GM12878 (cell line): Measurements from ENCODE around the gene RBM43. TPM values are rescaled to one million over a fixed set of nuclear protein-coding genes. Genes with fewer than 3 reads are reported as not detected.

Experiments
- ATAC-seq: fragments of 200-7000 bp; cut with Tn5 transposase; 3 replicates; pipeline ENCODE4 v1.9.1; 2020; ENCODE audit warnings: mild to moderate bottlenecking, moderate library complexity
- BruUV-seq: library from RNA; stranded (reverse); fragments of 400-500 nt; replicated peaks from 2 replicates; lab custom pipeline; 2021; lab: Mats Ljungman, UMichigan
- CTCF ChIA-PET: fragments of 300-600 bp; sonication (Branson Sonifier 250); formaldehyde crosslinking; extraction: SDS; loops from one replicate; lab custom pipeline; 2021; ENCODE audit warnings: inconsistent platforms; lab: Yijun Ruan, JAX
- POLR2A ChIA-PET: fragments of 350-600 bp; formaldehyde crosslinking; extraction: SDS; loops from one replicate; lab custom pipeline; 2021; ENCODE audit warnings: inconsistent platforms; lab: Charles Lee
- RAD21 ChIA-PET: fragments of 300-600 bp; sonication (Branson Sonifier 250); formaldehyde crosslinking; loops from one replicate; lab custom pipeline; 2023; ENCODE audit warnings: antibody characterized with exemption; ENCODE audit not compliant: unreplicated experiment; lab: Charles Lee
- SMC1A ChIA-PET: fragments of 300-600 bp; sonication (Branson Sonifier 250); formaldehyde crosslinking; loops from one replicate; lab custom pipeline; 2023; ENCODE audit not compliant: unreplicated experiment, uncharacterized antibody; lab: Charles Lee
- DNase-seq: peaks from one replicate; pipeline ENCODE4 v3.0.0-alpha.2; 2011; ENCODE audit warnings: low read depth, low spot score
- FAIRE-seq: peaks from 3 replicates; lab custom pipeline; 2011; peaks lifted over from hg19 to GRCh38; lab: Jason Lieb, UNC
- H2AFZ ChIP-seq: 2 replicates; pipeline ENCODE4 v1.6.0; 2011; ENCODE audit warnings: low read depth, low read length, control low read depth; ENCODE audit not compliant: control insufficient read depth
- H3K27ac ChIP-seq: 2 replicates; pipeline ENCODE4 v1.5.1; 2011; ENCODE audit warnings: control low read depth; ENCODE audit not compliant: control insufficient read depth, insufficient read depth
- H3K27me3 ChIP-seq, 2 experiments: replicated peaks in 1 of 2; 2 replicates each; pipeline versions ENCODE4 v1.6.0 to v1.6.1; 2011; ENCODE audit warnings: low read length in 1 of 2; ENCODE audit not compliant: control insufficient read depth in 2 of 2, insufficient read depth in 2 of 2
- H3K36me3 ChIP-seq, 2 experiments: 2 replicates each; pipeline ENCODE4 v1.5.1; 2011; ENCODE audit warnings: low read length in 1 of 2; ENCODE audit not compliant: control insufficient read depth in 2 of 2, insufficient read depth in 2 of 2
- H3K4me1 ChIP-seq: 2 replicates; pipeline ENCODE4 v1.6.1; 2011; ENCODE audit warnings: mild to moderate bottlenecking, low read length, moderate library complexity, mixed read lengths; ENCODE audit not compliant: control insufficient read depth, insufficient read depth
- H3K4me2 ChIP-seq: 2 replicates; pipeline ENCODE4 v1.6.0; 2011; ENCODE audit warnings: control low read depth; ENCODE audit not compliant: control insufficient read depth, insufficient read depth
- H3K4me3 ChIP-seq: fragments of 200-600 bp; sonication (generic); 2 replicates; pipeline ENCODE4 v1.5.1; 2016
- H3K79me2 ChIP-seq: 2 replicates; pipeline ENCODE4 v1.6.0; 2011; ENCODE audit warnings: low read length; ENCODE audit not compliant: control insufficient read depth, insufficient read depth
- H3K9ac ChIP-seq: 2 replicates; pipeline ENCODE4 v1.8.0; 2011; ENCODE audit warnings: low read length, control low read depth, mixed read lengths; ENCODE audit not compliant: control insufficient read depth, insufficient read depth
- H3K9me3 ChIP-seq: replicated peaks from 3 replicates; pipeline ENCODE4 v1.5.1; 2011; ENCODE audit warnings: mild to moderate bottlenecking, low read length; ENCODE audit not compliant: control insufficient read depth, insufficient read depth
- H4K20me1 ChIP-seq: 2 replicates; pipeline ENCODE4 v1.6.0; 2011; ENCODE audit not compliant: control insufficient read depth, insufficient read depth
- CBX3 ChIP-seq: fragments of 200-600 bp; sonication (generic); IDR thresholded peaks from 2 replicates; pipeline ENCODE4 v1.6.1; 2016; ENCODE audit warnings: low read depth, borderline replicate concordance
- EP300 ChIP-seq, 2 experiments: fragments of 150-350 bp in 1 of 2; IDR thresholded peaks; 2 replicates each; pipeline ENCODE4 v1.6.1; 2011 to 2012; ENCODE audit warnings: low read depth in 2 of 2, low read length in 2 of 2, borderline replicate concordance in 1 of 2, improper control_type of control experiment in 1 of 2, inconsistent platforms in 1 of 2; ENCODE audit not compliant: control insufficient read depth in 1 of 2
- ETV6 ChIP-seq, 2 experiments: fragments of 450-650 bp in 1 of 2; IDR thresholded peaks in 1 of 2; conservative IDR thresholded peaks in 1 of 2; 2 replicates each; pipeline ENCODE4 v1.6.1; 2014; ENCODE audit warnings: antibody characterized with exemption in 1 of 2, borderline replicate concordance in 1 of 2, low read depth in 1 of 2, mild to moderate bottlenecking in 1 of 2, moderate library complexity in 1 of 2
- IKZF1 ChIP-seq: fragments of 450-650 bp; conservative IDR thresholded peaks from 2 replicates; pipeline ENCODE4 v1.6.1; 2017; ENCODE audit warnings: antibody characterized with exemption, mild to moderate bottlenecking
- JUNB ChIP-seq: IDR thresholded peaks from 2 replicates; pipeline ENCODE4 v1.6.1; 2016; ENCODE audit warnings: antibody characterized with exemption, mild to moderate bottlenecking
- KLF5 ChIP-seq: fragments of 450-650 bp; IDR thresholded peaks from 2 replicates; pipeline ENCODE4 v1.6.1; 2014; ENCODE audit warnings: mild to moderate bottlenecking; ENCODE audit not compliant: partially characterized antibody
- MLLT1 ChIP-seq: fragments of 450-650 bp; IDR thresholded peaks from 2 replicates; pipeline ENCODE4 v1.6.1; 2016; ENCODE audit warnings: mild to moderate bottlenecking
- MTA2 ChIP-seq: fragments of 450-650 bp; IDR thresholded peaks from 2 replicates; pipeline ENCODE4 v1.6.1; 2016; ENCODE audit warnings: low read depth, mild to moderate bottlenecking, moderate library complexity
- MYC ChIP-seq: IDR thresholded peaks from 2 replicates; pipeline ENCODE4 v1.6.1; 2011; ENCODE audit warnings: mild to moderate bottlenecking, low read length, moderate library complexity, inconsistent platforms; ENCODE audit not compliant: insufficient read depth, insufficient replicate concordance, insufficient read length, severe bottlenecking
- NKRF ChIP-seq: fragments of 450-650 bp; conservative IDR thresholded peaks from 2 replicates; pipeline ENCODE4 v1.6.1; 2017; ENCODE audit warnings: mild to moderate bottlenecking, moderate library complexity
- SPI1 ChIP-seq: IDR thresholded peaks from 2 replicates; pipeline ENCODE4 v1.6.1; 2011; ENCODE audit warnings: low read depth, mild to moderate bottlenecking, low read length, moderate library complexity, borderline replicate concordance; ENCODE audit not compliant: insufficient read depth
- SRF ChIP-seq, 2 experiments: IDR thresholded peaks; 2 replicates each; pipeline ENCODE4 v1.6.1; 2011; ENCODE audit warnings: low read depth in 2 of 2, low read length in 2 of 2, mild to moderate bottlenecking in 1 of 2, moderate library complexity in 1 of 2
- STAT1 ChIP-seq: fragments of 450-650 bp; conservative IDR thresholded peaks from 2 replicates; pipeline ENCODE4 v1.6.1; 2014; ENCODE audit warnings: antibody characterized with exemption, mild to moderate bottlenecking
- ZNF217 ChIP-seq: fragments of 450-650 bp; IDR thresholded peaks from 2 replicates; pipeline ENCODE4 v1.6.1; 2017; ENCODE audit warnings: antibody characterized with exemption, mild to moderate bottlenecking
- WGBS: methylation state at CpG from one replicate; pipeline ENCODE4 v1.1.6; 2016; ENCODE audit warnings: low lambda C conversion rate; ENCODE audit not compliant: insufficient replicate concordance, insufficient coverage; ENCODE audit errors: missing lambda C conversion rate; 5-methylcytosine and 5-hydroxymethylcytosine counted together
- in situ Hi-C: fragments of 300-500 bp; cut with MboI; formaldehyde crosslinking; loops from 9 replicates; pipeline ENCODE4 v1.14.3; 2018; ENCODE audit warnings: mixed read lengths
- intact Hi-C: fragments of 100-400 bp; cut with micrococcal nuclease; formaldehyde crosslinking; loops from one replicate; pipeline ENCODE4 v1.14.2; 2022; ENCODE audit not compliant: unreplicated experiment
- polyA plus RNA-seq, 11 experiments: library from polyadenylated mRNA; depleted of rRNA in 4 of 11; unstranded in 6 of 11; stranded (reverse) in 5 of 11; fragments of >200 nt; fragmentation: Nextera tagmentation in 4 of 11; fragmentation: Illumina TruSeq in 1 of 11; extraction: Ambion mirVana in 4 of 11; extraction: Trizol in 1 of 11; gene quantifications; 1 replicate in 1 of 11; 2 replicates in 10 of 11; pipeline versions ENCODE4 v1.2.1 to v1.2.3, GENCODE V29; 2011 to 2016; ENCODE audit warnings: inconsistent platforms in 2 of 11, missing spikeins in 2 of 11, low read depth in 1 of 11
- total RNA-seq, 4 experiments: library from RNA; depleted of rRNA in 3 of 4; stranded (reverse); fragments of >200 nt in 3 of 4; fragmentation: Illumina TruSeq in 1 of 4; extraction: Trizol in 1 of 4; gene quantifications; 2 replicates each; pipeline versions ENCODE4 v1.2.1 to v1.2.3, GENCODE V29; 2013 to 2021
- TF ChIP-seq, protein P1 (sequence below): IDR thresholded peaks from 2 replicates; pipeline ENCODE4 v1.6.1; 2012; ENCODE audit warnings: low read length, inconsistent platforms

RBM43 gene
- total and polyA plus RNA-seq, 10 of the 15 experiments (the other 5 are each of a cell fraction or from before 2014, with no cell fraction given), result 0.86 to 5.3 (median 2.6) TPM

GRCh38 chr2:151289972-151290866 is 28.6 kb upstream of the RBM43 start:
- ChIA-PET CTCF (interaction anchor here (1.1 to 1.4 kb wide), 2 partner anchors 23 to 132 kb away, joined by 3 to 5 read pairs; no protein-coding TSS in a partner anchor), SMC1A (interaction anchor here (0.6 to 1.2 kb wide), 5 partner anchors 8 to 123 kb away, joined by 3 to 5 read pairs (median 3); no protein-coding TSS in a partner anchor), RAD21 (interaction anchor here (0.6 to 2.9 kb wide), 4 partner anchors 8 to 1121 kb away, joined by 3 to 15 read pairs (median 4); partner anchors contain the start of gene RBM43), POLR2A (interaction anchor here (0.6 to 2.0 kb wide), 10 partner anchors 8 to 1276 kb away, joined by 3 to 8 read pairs (median 3); partner anchors contain the start of genes RBM43 and RIF1)
- DNase-seq (no peak), FAIRE-seq (no peak), ATAC-seq (peak; percentile 4)
- peak overlapping the region; percentile 86 for H3K4me3 ChIP-seq
- H3K27ac ChIP-seq, result peak overlapping the region; percentile 98
- no peaks in the 10 kb centered on the region for H3K27me3 ChIP-seq
- in situ Hi-C loops (loop anchor here (25.0 kb wide), 2 partner anchors 122 to 1422 kb away; partner anchors contain the start of genes ARL6IP6, PRPF40A and RIF1), intact Hi-C loops (loop anchor here (1.0 to 10.0 kb wide), 3 partner anchors 29 to 1425 kb away; partner anchors contain the start of genes ARL6IP6, PRPF40A and RBM43)
- H4K20me1 ChIP-seq, result no peaks in the 10 kb centered on the region
- 0 out of 4 replicates have a peak, but pooled peaks cover 0 to 4% of the 10 kb centered on the region in 2 experiments for H3K36me3 ChIP-seq
- WGBS, result 20% methylated on average over 9 of the region's 9 CpGs
- peaks cover 35% of the 10 kb centered on the region for H3K79me2 ChIP-seq
- H3K4me2 ChIP-seq, result peak overlapping the region; percentile 85
- H2AFZ ChIP-seq, result peak overlapping the region; percentile 50
- peak overlapping the region; percentile 87 for H3K9ac ChIP-seq
- no TSS peak for BruUV-seq
- peaks cover 4% of the 10 kb centered on the region; the same call in 1 of the 2 replicates for H3K4me1 ChIP-seq
- H3K9me3 ChIP-seq, result no peaks in the 10 kb centered on the region
- no peak for TF ChIP-seq IKZF1
- TF ChIP-seq EP300 (IDR thresholded peaks at IDR 0.05; ENCODE audit: borderline replicate concordance in 1 of 2, control insufficient read depth in 1 of 2, low read depth in 2 of 2, low read length in 2 of 2), result no peak
- peak; percentile 43; the same call in 1 of the 2 replicates for TF ChIP-seq MTA2
- TF ChIP-seq ETV6 (conservative IDR thresholded peaks at IDR 0.05 in 1 of 2, IDR thresholded peaks at IDR 0.05 in 1 of 2; ENCODE audit: borderline replicate concordance in 1 of 2, low read depth in 1 of 2), result no peak
- TF ChIP-seq KLF5, result no peak
- TF ChIP-seq MLLT1, result peak; percentile 86
- 0 out of 2 replicates have a peak, but pooled peaks have one; percentile 16 for TF ChIP-seq SPI1
- peak; percentile 51; the same call in 1 of the 2 replicates for TF ChIP-seq JUNB
- TF ChIP-seq CBX3, result no peak
- no peak for TF ChIP-seq NKRF
- TF ChIP-seq, protein P1, sequence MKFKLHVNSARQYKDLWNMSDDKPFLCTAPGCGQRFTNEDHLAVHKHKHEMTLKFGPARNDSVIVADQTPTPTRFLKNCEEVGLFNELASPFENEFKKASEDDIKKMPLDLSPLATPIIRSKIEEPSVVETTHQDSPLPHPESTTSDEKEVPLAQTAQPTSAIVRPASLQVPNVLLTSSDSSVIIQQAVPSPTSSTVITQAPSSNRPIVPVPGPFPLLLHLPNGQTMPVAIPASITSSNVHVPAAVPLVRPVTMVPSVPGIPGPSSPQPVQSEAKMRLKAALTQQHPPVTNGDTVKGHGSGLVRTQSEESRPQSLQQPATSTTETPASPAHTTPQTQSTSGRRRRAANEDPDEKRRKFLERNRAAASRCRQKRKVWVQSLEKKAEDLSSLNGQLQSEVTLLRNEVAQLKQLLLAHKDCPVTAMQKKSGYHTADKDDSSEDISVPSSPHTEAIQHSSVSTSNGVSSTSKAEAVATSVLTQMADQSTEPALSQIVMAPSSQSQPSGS, result peak; percentile 56; the same call in 1 of the 2 replicates
- TF ChIP-seq ZNF217, result peak; percentile 19; the same call in 1 of the 2 replicates
- TF ChIP-seq STAT1, result no peak
- no peak for TF ChIP-seq SRF (IDR thresholded peaks at IDR 0.05; ENCODE audit: low read depth in 2 of 2, low read length in 2 of 2)
- no peak for TF ChIP-seq MYC
